ENCODE results near the gene PPAT.

DNA sequence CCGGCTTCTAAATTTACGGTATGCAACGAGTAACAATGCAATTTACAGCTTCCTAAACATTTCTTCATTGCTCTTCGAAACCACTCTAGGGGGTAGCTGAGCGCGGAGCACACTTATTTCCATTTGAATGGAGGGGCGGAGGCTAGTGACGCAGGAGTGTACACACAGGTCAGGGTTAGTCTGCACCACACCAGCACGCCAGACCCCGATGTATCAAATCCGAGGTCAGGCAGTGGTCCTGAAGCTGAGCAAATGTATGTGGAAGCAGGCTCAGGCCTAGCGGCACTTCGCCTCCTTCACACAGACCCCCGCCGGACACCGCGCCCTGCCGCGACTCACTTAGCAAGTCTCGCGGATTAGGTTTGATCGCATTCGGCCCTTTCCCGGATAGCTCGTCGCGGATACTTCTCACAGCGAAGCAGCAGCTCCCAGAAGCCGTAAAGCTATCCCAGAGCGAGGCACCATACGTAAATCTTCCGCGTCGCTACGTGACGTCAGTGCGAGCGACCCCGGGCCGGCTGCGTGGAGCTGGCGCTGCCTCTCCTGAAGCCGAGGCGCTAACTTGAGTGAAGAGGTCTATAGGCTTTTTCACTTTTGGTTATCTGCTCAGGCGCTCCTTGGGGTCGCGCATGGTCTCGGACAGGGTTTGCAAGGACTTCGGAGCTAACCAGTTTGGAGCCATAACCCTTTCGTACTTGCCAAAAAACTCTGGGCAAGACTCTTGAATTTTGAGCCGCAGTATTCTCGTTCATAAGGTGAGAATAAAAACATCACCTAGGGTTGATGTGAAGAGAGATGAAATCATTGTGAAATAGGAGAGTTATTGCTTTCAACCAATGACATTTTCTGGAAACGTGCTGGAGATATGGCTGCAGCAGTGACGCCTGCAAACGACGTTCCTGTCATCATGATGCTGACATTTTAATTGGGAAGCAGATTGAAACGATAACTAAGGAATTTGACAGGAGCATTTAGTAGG, 48.1 kb downstream of the PPAT start, which contains the start of gene AASDH:
- TF ChIP-seq CTCF (IDR thresholded peaks at IDR 0.05 in 4 of 5, conservative IDR thresholded peaks at IDR 0.05 in 1 of 5) (peak in 1 of 5 experiments; percentile 32), POLR2A (IDR thresholded peaks at IDR 0.05) (peak; percentile 50 to 62)
